ENCODE data around the gene EMC9.
"Not testable (repeated sequence)": the region's sequence is repeated elsewhere in the genome, so short reads cannot be mapped to it uniquely, and the experiment has no call there.

Gene EMC9

DNA sequence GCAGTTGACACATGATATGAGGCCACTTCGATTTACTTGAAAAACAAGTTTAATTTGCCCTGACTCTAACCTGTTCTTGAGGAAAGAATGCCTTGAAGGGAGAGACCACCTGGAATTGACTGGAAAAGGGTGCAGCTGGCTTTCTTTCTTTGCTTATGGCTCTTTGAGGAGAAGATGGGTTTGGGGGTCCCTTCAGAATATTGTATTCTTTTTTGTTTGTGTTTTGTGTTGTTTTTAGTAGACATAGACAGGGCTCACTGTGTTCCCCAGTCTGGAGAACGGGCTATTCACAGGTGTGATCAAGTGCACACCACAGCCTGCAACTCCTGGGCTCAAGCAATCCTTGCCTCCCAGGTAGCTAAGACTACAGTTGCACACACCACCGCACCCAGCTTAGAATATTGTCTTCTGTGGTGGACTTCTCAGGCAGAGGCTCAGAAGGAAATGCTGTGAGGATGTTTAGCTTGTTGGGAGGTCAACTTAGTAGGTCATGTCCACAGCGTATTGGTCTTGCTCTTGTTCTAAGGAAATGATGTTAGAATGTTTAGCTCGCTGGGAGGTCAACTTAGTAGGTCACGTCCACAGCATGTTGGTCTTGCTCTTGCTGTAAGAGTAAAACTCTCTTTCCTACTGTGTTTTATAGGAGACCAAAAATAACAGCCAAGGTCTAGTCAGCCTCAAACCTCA, 25.1 kb downstream of the EMC9 start:
- no peak overlapping the region; the same call in 1 of the 2 replicates for H3K4me3 ChIP-seq (ENCODE audit: low read length)

DNA sequence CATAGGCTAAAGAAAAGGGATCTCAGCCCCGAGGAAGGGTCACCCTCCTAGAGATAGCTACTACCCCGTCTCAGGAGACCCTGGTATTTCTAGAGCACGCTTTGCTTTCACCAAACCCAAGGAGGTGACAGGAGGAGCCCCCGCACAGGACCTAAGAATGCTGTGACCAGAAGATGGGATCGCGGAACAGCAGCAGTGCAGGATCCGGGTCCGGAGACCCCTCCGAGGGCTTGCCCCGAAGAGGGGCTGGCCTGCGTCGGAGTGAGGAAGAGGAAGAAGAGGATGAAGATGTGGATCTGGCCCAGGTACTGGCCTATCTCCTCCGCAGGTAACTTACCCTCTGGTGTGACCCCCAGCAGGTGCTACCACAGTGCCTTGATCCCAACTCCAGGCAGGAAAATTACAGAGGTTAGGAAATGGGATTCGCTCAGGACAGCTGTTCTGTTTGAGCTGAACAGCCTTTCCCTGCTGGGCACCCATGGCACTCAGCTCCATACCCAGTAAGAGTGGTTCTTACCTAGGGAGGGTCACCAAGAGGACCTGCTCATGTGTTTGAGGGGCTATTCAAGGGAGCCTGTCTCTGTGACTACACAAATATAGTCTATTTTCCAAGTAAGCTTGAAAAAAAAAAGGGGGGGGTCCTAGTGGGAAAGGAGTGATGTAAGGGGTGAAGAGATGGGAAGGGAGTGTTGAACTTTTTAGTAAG, 25.8 kb downstream of the EMC9 start:
- no peak for DNase-seq (ENCODE audit: low read depth, low spot score)
- peak overlapping the region; percentile 60 for H3K4me3 ChIP-seq (ENCODE audit: low read length)

More for the DNA sequence above, 25.1 kb downstream of the EMC9 start:
- no peak for DNase-seq (ENCODE audit: low read depth, low spot score)

DNA sequence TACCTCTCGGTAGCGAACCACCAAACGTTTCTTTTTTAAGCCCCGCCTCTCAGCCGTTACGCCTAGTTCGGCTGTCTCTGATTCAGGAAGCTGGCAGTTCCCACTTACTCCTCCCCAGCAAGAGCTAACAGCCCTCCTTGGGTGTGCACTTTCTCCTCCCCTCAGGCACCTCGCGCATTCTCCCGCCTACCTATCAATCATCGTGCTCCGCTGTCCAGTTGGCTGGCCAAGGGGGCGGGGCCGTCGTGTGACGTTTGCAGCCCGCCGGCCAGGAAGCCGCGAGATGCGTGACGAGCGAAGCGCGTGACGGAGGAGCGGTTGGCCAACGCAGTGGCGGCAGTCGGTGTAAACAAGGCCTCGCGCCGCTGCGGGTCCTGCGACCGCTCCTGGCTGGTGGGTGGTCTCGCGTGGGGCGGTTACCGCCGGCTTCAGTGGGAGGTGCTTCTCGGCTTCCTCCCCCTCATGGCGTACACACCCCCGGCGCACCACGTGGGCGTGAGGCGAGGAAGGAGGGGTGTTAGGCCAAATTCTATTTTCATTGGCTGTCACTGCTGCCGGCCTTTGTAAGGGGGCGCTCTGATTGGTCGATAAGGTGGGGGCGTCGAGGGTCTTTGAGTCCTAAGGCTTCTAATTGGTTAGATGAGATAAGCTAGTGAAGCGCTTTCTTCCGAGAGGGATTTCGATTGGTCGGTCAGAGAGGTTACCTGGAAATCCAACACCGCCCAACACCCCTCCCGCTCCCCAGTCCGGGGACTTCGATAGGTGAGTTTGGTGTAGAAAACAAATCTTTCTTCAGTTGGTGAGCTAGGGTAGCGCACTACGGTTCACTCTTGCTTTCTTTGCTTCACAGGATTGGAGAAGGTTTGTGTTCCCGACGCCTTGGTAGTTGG, 26.6 kb downstream of the EMC9 start, which contains the start of the genes DCAF11 and NRL:
DCAF11 (plus strand) TSS at position 246 of the 890 bp plus-strand sequence. CDS start 818 bp downstream, outside the sequence.
NRL (minus strand) TSS at position 418 of the 890 bp plus-strand sequence. CDS start 32,101 bp downstream, outside the sequence.
- H3K4me3 ChIP-seq (ENCODE audit: low read length): peak within 1 kb of the TSS; percentile 60
- peak; percentile 100 for DNase-seq (ENCODE audit: low read depth, low spot score)

DNA sequence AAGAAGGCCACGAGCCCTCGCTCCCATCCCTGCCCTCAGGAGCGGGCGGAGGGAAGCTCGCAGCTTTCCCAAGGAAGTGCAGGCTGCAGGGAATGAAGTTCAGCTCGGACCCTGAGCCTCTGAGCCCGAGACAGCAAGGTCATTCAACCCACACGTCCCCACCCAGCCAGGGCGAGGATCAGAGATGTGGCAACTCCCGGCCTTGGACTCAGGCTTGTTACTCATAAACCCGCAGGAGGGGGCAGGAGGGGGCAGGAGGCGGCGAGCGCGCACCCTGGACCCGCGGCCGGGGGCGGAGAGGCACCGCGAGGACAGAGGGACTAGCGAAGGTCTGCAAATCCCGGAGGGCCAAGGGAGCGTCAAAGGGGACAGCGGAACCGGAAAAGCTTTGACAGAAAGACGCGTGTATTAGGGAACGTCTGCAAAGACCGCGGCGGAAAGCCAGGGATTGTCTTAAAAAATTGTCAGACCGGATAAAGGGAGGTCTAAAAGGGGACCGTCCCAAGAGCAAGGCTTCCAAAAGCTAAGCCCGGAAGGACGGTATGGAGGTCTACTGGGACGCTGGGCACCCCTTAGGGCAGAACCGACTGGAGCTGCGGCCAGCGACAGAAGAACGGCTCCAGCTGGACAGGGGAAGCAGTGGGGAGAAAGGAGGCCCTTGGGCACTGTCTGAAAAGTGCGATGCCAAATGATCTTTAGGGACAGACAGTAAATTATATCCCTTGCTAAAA, 27.4 kb downstream of the EMC9 start:
- peak; percentile 88 for DNase-seq (ENCODE audit: low read depth, low spot score)

DNA sequence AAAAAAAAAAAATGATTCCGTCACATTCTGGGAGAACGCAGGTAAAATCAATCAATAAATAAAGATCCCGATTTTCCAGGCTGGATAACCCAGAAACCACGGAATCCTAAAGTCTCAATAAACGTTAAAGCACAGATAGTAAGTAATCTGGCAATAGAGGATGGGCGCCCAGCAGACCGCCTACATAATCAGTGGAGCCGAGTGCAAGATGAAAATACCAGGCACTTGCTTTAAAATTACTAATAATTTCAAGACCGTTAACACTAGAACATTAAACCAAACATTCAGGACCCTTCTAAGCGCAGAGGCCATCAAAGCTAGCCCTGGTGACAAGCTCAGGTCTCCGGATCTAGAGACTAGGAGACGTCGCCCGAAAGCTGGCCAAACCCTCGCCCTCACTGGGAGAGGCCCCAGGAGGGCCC, 28.0 kb downstream of the EMC9 start:
- DNase-seq (ENCODE audit: low read depth, low spot score): no peak
- H3K4me3 ChIP-seq (ENCODE audit: low read length): peak overlapping the region; percentile 60

More for the DNA sequence above, 27.4 kb downstream of the EMC9 start:
- H3K4me3 ChIP-seq (ENCODE audit: low read length): peak overlapping the region; percentile 60

GRCh38 chr14:24110523-24110922, 30.9 kb downstream of the EMC9 start:
- no peak overlapping the region for H3K4me3 ChIP-seq (ENCODE audit: low read length)
- no peak for DNase-seq (ENCODE audit: low read depth, low spot score)

GRCh38 chr14:24110060-24110459, 31.3 kb downstream of the EMC9 start:
- DNase-seq (ENCODE audit: low read depth, low spot score): no peak

DNA sequence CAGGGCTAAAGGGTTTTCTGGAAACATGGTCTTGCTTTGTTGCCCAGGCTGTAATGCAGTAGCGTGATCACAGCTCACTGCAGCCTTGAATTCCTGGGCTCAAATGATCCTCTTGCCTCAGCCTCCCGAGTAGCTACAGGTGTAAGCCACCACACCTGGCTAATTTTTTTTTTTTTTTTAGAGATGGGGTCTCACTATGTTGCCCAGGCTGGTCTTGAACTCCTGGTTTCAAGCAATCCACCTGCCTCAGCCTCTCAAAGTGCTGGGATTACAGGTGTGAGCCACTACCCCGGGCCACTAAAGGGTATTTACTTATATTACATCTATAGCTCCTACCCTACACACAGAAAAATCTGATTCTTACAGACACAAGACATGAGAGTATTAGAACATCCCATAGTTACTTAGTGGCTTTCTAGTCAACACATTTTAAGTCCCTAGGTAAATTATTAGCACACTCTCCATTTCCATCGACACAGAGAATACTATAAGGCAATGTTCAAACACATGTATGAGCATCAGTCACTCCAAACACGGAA, 33.0 kb downstream of the EMC9 start:
- no peak overlapping the region for H3K4me3 ChIP-seq (ENCODE audit: low read length)
- DNase-seq (ENCODE audit: low read depth, low spot score): no peak

More at GRCh38 chr14:24110060-24110459, 31.3 kb downstream of the EMC9 start:
- H3K4me3 ChIP-seq (ENCODE audit: low read length): no peak overlapping the region

DNA sequence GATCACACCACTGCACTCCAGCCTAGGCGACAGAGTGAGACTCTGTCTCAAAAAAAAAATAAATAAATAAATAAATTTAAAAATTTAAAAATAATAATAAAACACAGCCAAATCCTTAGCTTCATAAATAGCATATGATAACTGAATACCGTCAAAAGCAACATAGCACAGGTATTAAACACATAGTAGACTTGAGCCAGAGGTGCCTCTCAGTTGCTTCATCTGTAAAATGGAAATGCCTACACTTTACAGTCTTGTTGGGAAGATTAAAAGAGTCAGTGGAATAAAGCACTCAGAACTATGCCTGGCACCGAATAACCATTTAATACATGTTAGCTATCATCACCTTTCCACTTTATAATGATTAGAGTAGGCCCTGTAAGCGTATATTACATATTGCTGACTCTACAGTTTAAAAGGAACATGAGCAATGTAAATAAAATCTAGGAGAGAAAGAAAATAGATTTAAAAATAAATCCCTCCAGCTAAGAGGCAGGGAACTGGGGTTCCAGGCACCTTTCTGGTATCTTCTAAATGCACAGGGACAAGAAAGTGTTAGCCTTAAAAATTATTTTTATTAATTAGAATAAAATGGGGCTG, 34.6 kb downstream of the EMC9 start:
- no peak for DNase-seq (ENCODE audit: low read depth, low spot score)
- no peak overlapping the region for H3K4me3 ChIP-seq (ENCODE audit: low read length)

DNA sequence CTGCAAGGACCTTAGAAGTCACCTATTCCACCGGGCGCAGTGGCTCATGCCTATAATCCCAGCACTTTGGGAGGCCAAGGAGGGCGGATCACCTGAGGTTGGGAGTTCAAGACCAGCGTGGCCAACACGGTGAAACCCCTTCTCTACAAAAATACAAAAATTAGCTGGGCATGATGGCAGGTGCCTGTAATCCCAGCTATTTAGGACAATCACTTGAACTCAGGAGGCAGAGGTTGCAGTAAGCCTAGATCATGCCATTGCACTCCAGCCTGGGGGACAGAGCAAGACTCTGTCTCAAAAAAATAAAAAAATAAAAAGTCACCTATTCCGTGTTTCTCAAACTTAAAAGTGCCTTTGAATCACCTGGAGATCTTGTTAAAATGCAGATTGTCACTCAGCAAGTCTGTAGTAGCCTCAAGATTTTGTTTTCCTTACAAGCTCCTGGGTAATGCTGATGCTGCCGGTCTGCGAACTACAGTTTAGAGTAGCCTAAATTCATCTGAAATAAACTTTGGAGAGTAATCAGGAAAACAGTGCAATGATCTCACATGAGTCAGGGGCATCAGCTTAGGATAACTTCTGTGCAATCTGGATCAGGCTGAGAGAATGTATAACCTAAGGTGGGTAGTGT, 35.7 kb downstream of the EMC9 start:
- not testable (repeated sequence) for H3K4me3 ChIP-seq (ENCODE audit: low read length); DNase-seq (ENCODE audit: low read depth, low spot score)

DNA sequence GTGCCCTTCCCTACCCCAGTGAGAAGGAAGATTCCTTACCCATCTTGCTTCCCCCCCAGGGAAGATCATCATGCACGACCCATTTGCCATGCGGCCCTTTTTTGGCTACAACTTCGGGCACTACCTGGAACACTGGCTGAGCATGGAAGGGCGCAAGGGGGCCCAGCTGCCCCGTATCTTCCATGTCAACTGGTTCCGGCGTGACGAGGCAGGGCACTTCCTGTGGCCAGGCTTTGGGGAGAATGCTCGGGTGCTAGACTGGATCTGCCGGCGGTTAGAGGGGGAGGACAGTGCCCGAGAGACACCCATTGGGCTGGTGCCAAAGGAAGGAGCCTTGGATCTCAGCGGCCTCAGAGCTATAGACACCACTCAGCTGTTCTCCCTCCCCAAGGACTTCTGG, 37.9 kb downstream of the EMC9 start:
- no peak overlapping the region for H3K4me3 ChIP-seq (ENCODE audit: low read length)
- DNase-seq (ENCODE audit: low read depth, low spot score): no peak

DNA sequence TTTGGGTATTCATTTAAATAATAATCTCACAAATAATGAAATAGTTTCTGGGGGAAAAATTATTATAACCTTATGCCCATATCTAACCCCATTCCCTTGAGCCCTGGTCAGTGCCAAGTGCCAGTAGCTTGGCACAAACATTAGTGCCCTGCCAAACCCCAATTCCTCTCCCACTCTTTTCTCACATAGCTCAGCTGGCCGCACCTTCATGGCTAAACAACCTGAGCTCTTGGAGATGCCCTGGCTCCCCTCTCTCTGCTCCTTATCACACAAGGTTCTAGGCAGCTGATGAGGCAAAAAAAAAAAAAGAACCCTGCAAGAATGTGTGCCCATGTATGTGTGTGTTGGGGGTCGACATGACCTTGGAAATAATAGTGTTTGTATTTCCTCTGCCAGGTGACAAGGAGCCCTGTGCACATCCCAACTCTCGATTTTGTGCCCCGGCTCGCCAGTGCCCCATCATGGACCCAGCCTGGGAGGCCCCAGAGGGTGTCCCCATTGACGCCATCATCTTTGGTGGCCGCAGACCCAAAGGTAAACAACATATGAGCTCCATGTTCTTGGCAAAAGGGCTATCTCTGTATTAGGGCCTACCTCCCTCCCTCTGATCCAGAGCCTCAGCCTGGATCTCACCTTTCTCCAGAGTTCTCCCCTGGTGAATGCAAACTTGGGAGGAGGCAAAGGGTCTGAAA, 38.9 kb downstream of the EMC9 start:
- H3K4me3 ChIP-seq (ENCODE audit: low read length): no peak overlapping the region
- no peak for DNase-seq (ENCODE audit: low read depth, low spot score)

DNA sequence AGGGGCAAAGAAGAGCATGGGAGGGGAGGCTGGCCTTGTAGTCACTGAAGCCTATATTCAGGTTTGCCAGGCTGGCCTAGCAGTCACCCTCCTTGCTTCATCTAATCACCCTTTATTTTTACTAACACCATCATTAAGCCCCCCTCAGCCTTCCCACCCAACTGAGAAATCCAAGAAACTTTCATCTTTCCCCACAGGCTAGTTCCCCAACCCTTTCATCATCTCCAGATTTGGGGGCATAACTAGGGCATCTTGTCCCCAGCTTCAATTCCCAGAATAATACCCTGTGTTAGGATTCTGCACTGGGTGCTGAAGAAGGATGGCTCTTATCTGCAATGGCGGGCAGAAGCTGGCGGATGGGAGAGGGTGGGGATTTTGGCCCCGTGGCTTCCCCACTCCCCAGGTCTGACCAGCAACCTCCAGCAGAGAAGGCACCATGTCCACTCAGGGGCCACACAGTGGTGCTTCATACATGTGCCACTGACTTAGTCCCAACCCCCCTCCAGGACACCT, 40.4 kb downstream of the EMC9 start:
- DNase-seq (ENCODE audit: low read depth, low spot score): no peak
- no peak overlapping the region for H3K4me3 ChIP-seq (ENCODE audit: low read length)

GRCh38 chr14:24100197-24100981, 41.0 kb downstream of the EMC9 start:
- no peak for DNase-seq (ENCODE audit: low read depth, low spot score)
- H3K4me3 ChIP-seq (ENCODE audit: low read length): no peak overlapping the region

DNA sequence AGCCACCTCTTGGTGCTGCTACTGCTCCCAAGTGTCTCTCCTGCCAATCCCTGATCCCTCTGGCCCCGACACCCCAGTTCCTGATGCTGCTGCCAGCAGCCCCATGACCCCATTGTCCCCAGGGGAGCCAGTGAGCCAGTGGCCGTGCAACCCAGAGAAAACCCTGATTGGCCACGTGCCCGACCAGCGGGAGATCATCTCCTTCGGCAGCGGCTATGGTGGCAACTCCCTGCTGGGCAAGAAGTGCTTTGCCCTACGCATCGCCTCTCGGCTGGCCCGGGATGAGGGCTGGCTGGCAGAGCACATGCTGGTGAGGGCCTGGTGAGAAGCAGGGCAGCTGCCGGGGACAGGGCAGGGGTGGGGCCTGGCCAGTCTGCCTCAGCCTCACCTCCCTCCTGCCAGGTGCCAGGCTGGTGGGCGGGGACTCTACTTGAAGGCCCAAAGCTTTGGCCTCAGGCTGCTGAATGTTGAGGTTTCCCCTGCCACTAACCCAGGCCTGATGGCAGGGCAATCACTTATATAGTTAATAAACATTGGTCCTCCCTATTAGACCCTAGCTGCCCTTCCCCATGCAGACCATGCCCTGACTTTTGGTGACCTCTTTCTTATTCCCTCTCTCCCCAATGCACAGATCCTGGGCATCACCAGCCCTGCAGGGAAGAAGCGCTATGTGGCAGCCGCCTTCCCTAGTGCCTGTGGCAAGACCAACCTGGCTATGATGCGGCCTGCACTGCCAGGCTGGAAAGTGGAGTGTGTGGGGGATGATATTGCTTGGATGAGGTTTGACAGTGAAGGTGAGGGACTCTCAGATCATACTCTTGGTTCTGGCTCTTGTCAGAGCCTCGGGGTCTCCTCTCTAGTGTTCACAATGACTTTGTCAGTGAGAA, 42.2 kb downstream of the EMC9 start:
- H3K4me3 ChIP-seq (ENCODE audit: low read length): no peak overlapping the region
- DNase-seq (ENCODE audit: low read depth, low spot score): no peak

All from Jurkat, Clone E6-1 (cell line).